ENCODE measurements around the gene SSU72. TPM values are rescaled to one million over a fixed set of nuclear protein-coding genes. Genes with fewer than 3 reads are reported as not detected.

The SSU72 gene
- total RNA-seq, 1 experiment from 2014 or later = 179 TPM

DNA sequence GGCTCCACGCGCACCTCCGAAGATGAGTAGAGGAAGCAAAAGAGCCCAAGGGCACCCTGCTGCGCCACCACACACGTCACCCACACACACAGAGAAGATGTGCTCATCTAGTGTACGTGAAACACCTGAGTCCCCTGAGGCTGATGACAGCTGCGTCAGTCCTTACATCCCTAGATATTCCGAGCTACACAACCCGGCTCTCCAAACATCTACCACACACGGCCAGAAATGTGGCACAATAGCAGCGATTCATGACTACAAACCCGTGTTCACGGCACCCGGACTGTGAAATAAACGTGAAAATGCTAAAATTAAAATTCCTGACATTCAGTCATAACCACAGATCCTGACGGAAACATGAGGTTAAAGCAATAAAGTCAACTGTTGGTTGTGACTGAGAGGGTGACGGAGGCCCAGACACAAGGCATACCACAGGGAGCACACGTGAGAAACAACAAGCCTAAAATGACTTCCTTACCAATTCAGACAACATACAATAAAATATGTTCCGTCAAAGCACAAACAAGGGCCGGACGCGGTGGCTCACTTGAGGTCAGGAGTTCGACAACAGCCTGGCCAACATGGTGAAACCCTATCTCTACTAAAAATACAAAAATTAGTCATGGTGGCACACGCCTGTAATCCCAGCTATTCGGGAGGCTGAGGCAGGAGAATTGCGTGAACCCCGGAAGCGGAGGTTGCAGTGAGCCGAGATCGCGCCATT, 7.3 kb downstream of the SSU72 start:
- H3K79me1 ChIP-seq (ENCODE audit: insufficient read depth, low read depth, low read length, poor library complexity, severe bottlenecking) = peaks cover 9% of the 10 kb centered on the region
- no peak overlapping the region for H4K8ac ChIP-seq (replicated peaks; ENCODE audit: insufficient read length, low read depth, low read length)
- no CpG with 5 or more reads among the region's 31 CpGs for WGBS (ENCODE audit: extremely low coverage, insufficient read length, low lambda C conversion rate)
- H2BK12ac ChIP-seq (ENCODE audit: insufficient read length, low read depth, low read length) = no peak overlapping the region
- H2BK20ac ChIP-seq (ENCODE audit: low read depth, low read length, poor library complexity, severe bottlenecking) = no peak overlapping the region
- H2AFZ ChIP-seq (ENCODE audit: low read length) = no peak overlapping the region
- H4K91ac ChIP-seq (ENCODE audit: insufficient read length, low read depth, low read length) = no peak overlapping the region
- no peak overlapping the region for H4K5ac ChIP-seq (ENCODE audit: insufficient read length, low read depth, low read length)
- H2BK15ac ChIP-seq (ENCODE audit: low read depth, low read length) = no peak overlapping the region
- no peak overlapping the region for H3K4ac ChIP-seq (ENCODE audit: low read depth, low read length)
- H2BK5ac ChIP-seq (ENCODE audit: insufficient read length, low read length) = no peak overlapping the region
- H3K56ac ChIP-seq (ENCODE audit: insufficient read length, low read depth, low read length) = no peak overlapping the region
- no peak overlapping the region for H3K27ac ChIP-seq (ENCODE audit: insufficient read length, low read depth, low read length)
- no peaks in the 10 kb centered on the region for H3K4me1 ChIP-seq (ENCODE audit: insufficient read depth, low read length)
- no peak overlapping the region for H2AK5ac ChIP-seq (ENCODE audit: insufficient read length, low read length)
- Mint-ChIP-seq H3K9me3 (no peaks in the 10 kb centered on the region), H3K36me3 (ENCODE audit: insufficient read depth in 1 of 3, low read depth in 3 of 3) (peaks cover 31 to 64% (median 57%) of the 10 kb centered on the region in 3 experiments), H3K4me1 (peaks cover 17 to 19% of the 10 kb centered on the region in 2 experiments), H3K4me3 (no peak overlapping the region), H3K27me3 (ENCODE audit: low read depth) (no peaks in the 10 kb centered on the region), H3K27ac (peak overlapping the region; percentile 40 to 65 (median 63); a peak in 6 of 7 replicates)
- no peak overlapping the region for H3T11ph ChIP-seq (ENCODE audit: low read length)
- H3K4me2 ChIP-seq (ENCODE audit: insufficient read depth, insufficient read length, low read length) = no peak overlapping the region
- peaks cover 55% of the 10 kb centered on the region for H3K79me2 ChIP-seq (ENCODE audit: insufficient read depth, low read length)
- TF ChIP-seq, protein P1, sequence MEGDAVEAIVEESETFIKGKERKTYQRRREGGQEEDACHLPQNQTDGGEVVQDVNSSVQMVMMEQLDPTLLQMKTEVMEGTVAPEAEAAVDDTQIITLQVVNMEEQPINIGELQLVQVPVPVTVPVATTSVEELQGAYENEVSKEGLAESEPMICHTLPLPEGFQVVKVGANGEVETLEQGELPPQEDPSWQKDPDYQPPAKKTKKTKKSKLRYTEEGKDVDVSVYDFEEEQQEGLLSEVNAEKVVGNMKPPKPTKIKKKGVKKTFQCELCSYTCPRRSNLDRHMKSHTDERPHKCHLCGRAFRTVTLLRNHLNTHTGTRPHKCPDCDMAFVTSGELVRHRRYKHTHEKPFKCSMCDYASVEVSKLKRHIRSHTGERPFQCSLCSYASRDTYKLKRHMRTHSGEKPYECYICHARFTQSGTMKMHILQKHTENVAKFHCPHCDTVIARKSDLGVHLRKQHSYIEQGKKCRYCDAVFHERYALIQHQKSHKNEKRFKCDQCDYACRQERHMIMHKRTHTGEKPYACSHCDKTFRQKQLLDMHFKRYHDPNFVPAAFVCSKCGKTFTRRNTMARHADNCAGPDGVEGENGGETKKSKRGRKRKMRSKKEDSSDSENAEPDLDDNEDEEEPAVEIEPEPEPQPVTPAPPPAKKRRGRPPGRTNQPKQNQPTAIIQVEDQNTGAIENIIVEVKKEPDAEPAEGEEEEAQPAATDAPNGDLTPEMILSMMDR (conservative IDR thresholded peaks at IDR 0.05) = no peak
- H3K9ac ChIP-seq (ENCODE audit: extremely low read depth, insufficient read length, low read length) = no peak overlapping the region
- no peak overlapping the region for H3K14ac ChIP-seq (ENCODE audit: insufficient read depth, low read length)
- no peak overlapping the region for H3K23ac ChIP-seq (ENCODE audit: insufficient read length, low read depth, low read length)
- H3K18ac ChIP-seq (ENCODE audit: insufficient read length, low read depth, low read length) = no peak overlapping the region
- peaks cover 3% of the 10 kb centered on the region for H4K20me1 ChIP-seq (ENCODE audit: control insufficient read depth, insufficient read depth, insufficient read length)
- DNase-seq = no peak
- no peaks in the 10 kb centered on the region for H3K23me2 ChIP-seq (ENCODE audit: insufficient read length, low read depth, low read length, poor library complexity, severe bottlenecking)
- H2BK120ac ChIP-seq (ENCODE audit: low read depth, low read length, poor library complexity, severe bottlenecking) = no peak overlapping the region
- H3K9me3 ChIP-seq (ENCODE audit: control insufficient read depth, low read depth, low read length) = no peaks in the 10 kb centered on the region
- no peaks in the 10 kb centered on the region for H3K27me3 ChIP-seq (ENCODE audit: insufficient read depth, low read length)
